RKO (cell line): ENCODE measurements around the gene NUDT16.
"Not testable (repeated sequence)": the region's sequence is repeated elsewhere in the genome, so short reads cannot be mapped to it uniquely, and the experiment has no call there.

ENCODE experiments used
- DNase-seq: peaks from one replicate; pipeline ENCODE4 v3.0.0-alpha.2; 2016; ENCODE audit warnings: low spot score

NUDT16 gene

DNA sequence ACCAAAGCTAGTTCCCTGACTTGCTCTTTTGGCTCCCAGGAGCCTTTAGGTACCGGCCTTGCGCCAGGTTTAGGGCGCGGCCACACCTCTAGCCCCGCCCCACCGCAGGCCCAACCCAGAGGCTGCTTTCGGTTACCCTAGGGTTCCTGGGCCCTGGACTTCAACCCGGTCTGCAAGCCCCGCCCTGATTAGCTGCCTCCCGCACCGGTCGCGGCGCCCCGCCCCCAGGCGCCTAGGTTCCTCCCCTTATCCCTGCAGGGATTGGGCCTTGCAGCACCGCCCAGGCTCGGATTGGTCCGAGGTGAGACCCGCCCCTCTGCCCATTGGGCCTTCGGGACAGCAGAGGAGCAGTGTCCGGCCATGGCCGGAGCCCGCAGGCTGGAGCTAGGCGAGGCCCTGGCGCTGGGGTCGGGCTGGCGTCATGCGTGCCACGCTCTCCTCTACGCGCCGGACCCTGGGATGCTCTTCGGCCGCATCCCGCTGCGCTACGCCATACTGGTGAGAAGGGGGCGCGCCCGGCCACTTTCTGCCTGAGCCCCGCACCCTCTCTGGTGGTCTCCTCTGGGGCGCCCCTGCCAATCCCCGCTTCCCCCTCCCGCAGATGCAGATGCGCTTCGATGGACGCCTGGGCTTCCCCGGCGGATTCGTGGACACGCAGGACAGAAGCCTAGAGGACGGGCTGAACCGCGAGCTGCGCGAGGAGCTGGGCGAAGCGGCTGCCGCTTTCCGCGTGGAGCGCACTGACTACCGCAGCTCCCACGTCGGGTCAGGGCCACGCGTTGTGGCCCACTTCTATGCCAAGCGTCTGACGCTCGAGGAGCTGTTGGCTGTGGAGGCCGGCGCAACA, at the start of gene NUDT16:
NUDT16 (plus strand) TSS at position 330 of the 847 bp plus-strand sequence; CDS start at position 361, 31 bp downstream.
- DNase-seq, result peak; percentile 99

- DNase-seq, result peak; percentile 32
These were observed 42.5 kb upstream of the NUDT16 start for GRCh38 chr3:131338948-131339640.

DNA sequence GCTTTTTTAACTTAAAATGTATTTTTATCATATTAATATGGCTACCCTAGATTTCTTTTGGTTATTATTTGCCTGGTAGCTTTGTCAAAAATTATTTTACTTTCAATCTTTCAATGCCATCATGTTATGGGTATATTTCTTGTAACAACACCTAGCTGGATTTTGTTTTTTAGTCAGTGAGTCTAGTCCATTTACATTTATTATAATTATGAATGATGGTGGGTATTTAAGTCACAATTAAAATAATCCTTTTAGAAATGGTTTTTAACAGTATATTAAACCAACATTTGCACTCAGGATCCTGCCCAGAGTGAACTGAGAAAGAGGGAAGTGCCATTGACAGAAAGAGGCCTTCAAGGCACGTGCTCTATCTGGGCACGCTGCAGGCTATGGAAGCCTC, 39.8 kb upstream of the NUDT16 start:
- no peak for DNase-seq

DNA sequence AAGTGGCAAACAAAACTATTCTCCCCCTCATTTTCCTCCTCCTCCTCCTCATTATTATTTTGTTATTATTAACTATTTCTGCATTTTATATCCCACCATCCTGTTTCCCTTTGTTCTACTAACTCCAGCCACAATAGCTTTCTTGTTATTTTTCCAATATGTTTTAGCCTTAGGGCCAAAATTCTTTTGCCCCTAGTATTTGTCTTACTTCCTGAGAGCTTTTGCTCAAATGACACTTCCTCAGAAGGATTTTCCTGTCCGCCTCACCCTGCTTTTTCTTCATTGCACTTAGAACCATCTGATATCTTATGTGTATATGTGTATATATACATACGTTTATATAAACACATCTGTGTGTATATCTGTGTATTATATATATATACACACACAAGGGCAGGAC, 32.7 kb upstream of the NUDT16 start:
- DNase-seq, result no peak

DNA sequence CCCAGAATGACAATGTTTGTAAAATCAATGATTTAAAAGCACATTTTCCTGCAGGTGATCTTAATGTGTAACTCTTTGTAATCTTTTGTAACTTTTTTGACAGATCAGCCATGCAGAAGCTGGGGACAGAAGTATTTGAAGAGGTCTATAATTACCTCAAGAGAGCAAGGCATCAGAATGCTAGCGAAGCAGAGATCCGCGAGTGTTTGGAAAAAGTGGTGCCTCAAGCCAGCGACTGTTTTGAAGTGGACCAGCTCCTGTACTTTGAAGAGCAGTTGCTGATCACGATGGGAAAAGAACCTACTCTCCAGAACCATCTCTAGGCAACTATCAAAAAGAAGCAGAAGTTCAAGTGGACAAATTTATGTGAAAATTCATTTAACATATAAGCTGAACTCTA, 32.1 kb upstream of the NUDT16 start:
- no peak for DNase-seq

- no peak for DNase-seq
These were observed 31.6 kb upstream of the NUDT16 start for GRCh38 chr3:131349946-131350347.

DNA sequence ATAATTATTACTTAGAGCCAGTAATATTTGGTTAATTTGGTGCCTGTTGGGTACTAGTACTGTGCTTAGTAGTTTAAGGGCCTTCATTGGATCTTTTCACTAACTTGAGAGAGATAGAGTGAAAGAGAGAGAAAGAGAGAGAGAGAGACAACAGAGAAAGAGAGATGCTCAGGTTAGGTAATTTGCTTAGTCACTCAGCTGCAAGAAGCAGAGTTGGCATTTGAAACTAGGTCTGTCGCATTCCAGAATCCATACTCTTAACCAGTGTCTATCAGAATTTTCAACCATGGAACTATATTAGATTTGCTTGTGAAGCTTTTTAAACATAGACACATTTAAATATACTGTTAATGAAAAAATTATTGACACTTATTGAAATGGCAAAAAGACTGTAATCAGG, 31.1 kb upstream of the NUDT16 start:
- no peak for DNase-seq

GRCh38 chr3:131353016-131353877, 28.3 kb upstream of the NUDT16 start:
- no peak for DNase-seq

DNA sequence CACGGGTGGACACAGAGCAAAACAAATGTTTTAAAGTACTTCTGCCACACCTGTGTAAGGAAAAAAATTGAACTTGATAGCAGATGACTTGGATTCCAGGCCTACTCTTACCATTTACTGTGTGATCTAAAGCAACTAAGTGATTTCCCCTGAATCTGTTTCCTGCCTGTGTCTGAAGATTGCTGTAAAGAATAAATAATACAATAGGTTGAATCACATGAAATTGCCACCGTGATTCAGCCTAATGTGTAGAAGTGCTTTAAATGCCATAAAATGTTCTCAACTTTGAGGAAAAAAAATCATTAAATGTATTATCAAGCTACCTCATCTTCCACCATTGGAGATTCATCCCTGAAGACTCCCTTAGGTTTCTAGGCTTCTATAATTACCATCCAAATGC, 27.6 kb upstream of the NUDT16 start:
- no peak for DNase-seq

- DNase-seq, result no peak
These were observed 25.5 kb upstream of the NUDT16 start for GRCh38 chr3:131356006-131356595.

DNA sequence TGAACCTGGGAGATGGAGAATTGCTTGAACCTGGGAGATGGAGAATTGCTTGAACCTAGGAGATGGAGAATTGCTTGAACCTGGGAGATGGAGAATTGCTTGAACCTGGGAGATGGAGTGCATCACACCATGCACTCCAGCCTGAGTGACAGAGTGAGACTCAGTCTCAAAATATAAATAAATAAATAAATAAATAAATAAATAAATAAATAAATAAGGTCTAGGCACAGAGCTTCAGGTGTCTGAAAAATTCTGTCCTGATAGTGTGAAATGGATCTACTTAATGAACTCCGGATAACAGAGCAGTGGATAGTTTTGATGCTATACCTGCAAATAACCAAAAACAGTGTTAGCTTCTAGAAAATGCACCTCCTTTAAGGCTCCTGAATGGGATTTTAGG, 24.3 kb upstream of the NUDT16 start:
- no peak for DNase-seq

- no peak for DNase-seq
These were observed 21.3 kb upstream of the NUDT16 start for GRCh38 chr3:131360191-131360755.

DNA sequence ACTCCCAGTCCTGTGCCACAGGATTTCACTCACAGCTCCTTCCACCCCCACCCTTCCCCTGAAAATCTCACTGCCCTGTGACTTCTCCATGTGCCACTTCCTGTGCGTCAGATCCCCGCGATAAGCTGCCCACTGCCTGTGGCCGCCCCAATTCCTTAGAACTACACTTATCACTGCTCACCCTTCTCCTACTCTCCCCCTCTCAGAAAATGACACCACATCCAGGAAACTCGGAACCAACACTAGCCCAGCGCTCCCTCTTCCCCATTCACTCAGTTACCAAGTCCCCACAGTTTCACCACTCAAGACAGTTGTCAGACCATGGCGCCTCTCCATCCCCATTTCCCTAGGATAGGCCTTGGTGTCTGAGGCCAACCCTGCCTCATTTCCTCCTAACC, 20.5 kb upstream of the NUDT16 start:
- peak; percentile 74 for DNase-seq

DNA sequence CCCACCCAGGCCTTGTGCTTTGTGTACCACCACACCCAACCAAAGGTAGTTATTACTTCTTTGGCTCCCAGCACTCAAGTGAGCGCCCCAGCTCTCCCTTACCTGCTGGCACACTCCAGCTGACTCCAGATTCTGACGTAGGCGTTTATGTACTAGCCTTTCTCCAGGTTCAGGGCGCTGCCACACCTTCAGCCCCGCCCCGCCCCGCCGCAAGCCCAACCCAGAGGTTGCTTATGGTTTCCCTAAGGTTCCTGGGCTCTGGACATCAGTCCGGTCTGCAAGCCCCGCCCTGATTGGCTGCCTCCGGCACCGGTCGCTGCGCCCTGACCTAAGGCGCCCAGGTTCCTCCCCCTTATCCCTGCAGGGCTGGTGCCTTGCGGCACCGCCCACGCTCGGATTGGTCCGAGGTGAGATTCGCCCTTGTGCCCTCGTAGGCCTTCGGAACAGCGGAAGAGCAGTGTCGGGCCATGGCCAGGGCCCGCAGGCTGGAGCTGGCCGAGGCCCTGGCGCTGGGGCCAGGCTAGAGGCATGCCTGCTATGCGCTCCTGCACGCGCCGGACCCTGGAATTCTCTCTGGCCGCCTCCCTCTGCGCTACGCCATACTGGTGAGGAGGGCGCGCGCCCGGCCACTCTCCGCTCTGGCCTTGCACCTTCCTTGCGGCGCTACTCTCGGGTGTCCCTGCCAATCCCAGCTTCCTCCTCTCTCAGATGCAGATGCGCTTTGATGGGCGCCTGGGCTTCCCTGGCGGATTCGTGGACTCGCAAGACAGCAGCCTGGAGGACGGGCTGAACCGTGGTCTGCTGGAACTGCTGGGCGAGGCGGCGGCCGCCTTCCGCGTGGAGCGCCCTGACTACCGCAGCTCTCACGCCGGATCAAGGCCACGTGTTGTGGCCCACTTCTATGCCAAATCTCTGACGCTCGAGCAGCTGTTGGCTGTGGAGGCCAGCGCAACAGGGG, 19.8 kb upstream of the NUDT16 start:
- peak; percentile 98 for DNase-seq

GRCh38 chr3:131363275-131363674, 18.3 kb upstream of the NUDT16 start:
- no peak for DNase-seq

GRCh38 chr3:131370935-131371687, 10.5 kb upstream of the NUDT16 start:
- DNase-seq, result no peak

GRCh38 chr3:131371688-131372066, 9.9 kb upstream of the NUDT16 start:
- DNase-seq, result no peak

DNA sequence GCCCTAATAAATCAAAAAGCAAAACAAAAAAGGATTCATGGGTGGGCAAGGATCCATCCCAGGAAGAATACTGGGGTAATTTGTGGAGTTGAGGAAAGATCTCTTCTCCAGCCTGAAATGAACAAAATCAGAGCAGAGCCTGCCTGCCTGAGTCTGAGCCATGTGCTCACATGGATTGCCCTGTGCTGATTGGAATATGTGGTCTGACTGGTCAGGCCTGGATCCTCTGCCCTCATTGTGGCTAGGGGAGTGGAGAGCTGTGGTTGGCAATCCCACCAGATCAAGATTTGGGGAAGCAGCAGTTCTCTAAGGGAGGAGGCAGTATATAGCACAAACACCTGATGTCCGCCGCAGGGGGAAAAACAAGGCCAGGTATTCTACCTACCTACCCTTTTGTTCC, 6.8 kb upstream of the NUDT16 start:
- DNase-seq, result no peak

GRCh38 chr3:131380821-131381444, 641 bp upstream of the NUDT16 start:
- DNase-seq, result not testable (repeated sequence)
